WERI-Rb-1 (cell line): ENCODE measurements around the gene DLG4.

Experiments
- DNase-seq: peaks from one replicate; pipeline ENCODE4 v3.0.0-alpha.2; 2020
- H3K27ac ChIP-seq: fragments of 250-450 bp; sonication (Bioruptor Pico); 2 replicates; pipeline ENCODE4 v1.5.1; 2020; ENCODE audit warnings: mild to moderate bottlenecking, moderate library complexity
- H3K27me3 ChIP-seq: fragments of 250-450 bp; sonication (Bioruptor Pico); 2 replicates; pipeline ENCODE4 v1.5.1; 2021; ENCODE audit warnings: mild to moderate bottlenecking, low read depth, moderate library complexity; ENCODE audit not compliant: insufficient read depth, severe bottlenecking
- H3K36me3 ChIP-seq: fragments of 250-450 bp; sonication (Bioruptor Pico); 2 replicates; pipeline ENCODE4 v1.5.1; 2020; ENCODE audit warnings: mild to moderate bottlenecking, moderate library complexity
- H3K4me3 ChIP-seq: 2 replicates; pipeline ENCODE4 v1.5.1; 2011; ENCODE audit warnings: low read depth, mild to moderate bottlenecking, control low read depth, low read length
- H3K9me3 ChIP-seq: fragments of 250-450 bp; sonication (Bioruptor Pico); 2 replicates; pipeline ENCODE4 v1.5.1; 2021; ENCODE audit warnings: mild to moderate bottlenecking, moderate library complexity; ENCODE audit not compliant: severe bottlenecking
- CTCF ChIP-seq: IDR thresholded peaks from 2 replicates; pipeline ENCODE4 v1.5.1; 2011; ENCODE audit warnings: low read depth, mild to moderate bottlenecking, control low read depth, inconsistent platforms, low read length

DLG4 gene

DNA sequence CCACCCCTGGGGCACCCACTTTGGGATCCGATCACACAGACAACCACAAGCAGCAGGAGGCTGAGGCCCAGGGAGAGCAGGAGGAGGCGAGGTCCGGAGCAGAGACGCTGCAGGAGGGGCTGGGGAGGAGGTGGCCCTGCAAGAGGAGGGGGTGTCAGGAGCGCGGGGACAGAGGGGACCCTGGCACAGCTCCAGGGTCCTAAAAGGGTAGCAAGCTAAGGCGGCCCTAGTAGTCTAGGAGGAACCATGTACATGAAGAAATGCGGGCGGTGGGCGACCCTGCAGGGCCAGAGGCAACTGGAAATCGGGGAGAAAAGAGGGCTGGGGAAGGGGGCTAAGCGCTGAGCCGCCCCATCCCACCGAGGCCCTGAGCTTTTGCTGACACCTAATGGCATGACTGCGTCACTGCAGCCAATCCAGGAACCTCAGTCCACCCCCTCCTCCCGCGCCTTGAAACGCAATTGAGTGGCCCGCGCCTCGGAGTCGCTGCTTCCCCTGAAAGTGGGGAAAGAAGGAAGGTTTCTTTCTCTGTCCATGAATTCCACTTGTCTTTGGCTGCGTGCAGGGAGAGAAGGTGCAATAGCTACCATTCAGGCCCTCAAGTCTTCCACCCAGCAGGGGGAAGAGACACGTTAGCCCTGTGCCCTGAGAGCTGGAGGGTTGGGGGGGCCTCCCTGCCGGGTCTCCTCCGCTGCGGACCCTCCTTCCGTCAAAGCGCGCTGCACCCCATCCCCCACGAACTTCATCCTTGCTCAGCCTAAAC is 42.3 kb downstream of the DLG4 start:
- TF ChIP-seq CTCF: peak; percentile 93
- Histone ChIP-seq H3K4me3 (peak overlapping the region; percentile 57), H3K9me3 (no peaks in the 10 kb centered on the region), H3K27ac (peak overlapping the region; percentile 78), H3K27me3 (no peaks in the 10 kb centered on the region), H3K36me3 (peaks cover 4% of the 10 kb centered on the region)
- peak; percentile 82 for DNase-seq

- DNase-seq: no peak
- H3K4me3 ChIP-seq: peak overlapping the region; percentile 57
- peaks cover 3% of the 10 kb centered on the region for H3K36me3 ChIP-seq
- H3K27ac ChIP-seq: no peak overlapping the region
- H3K9me3 ChIP-seq: no peaks in the 10 kb centered on the region
- no peaks in the 10 kb centered on the region for H3K27me3 ChIP-seq
- TF ChIP-seq CTCF: no peak
Observed at GRCh38 chr17:7176841-7177190, 42.8 kb downstream of the DLG4 start.

- H3K9me3 ChIP-seq: no peaks in the 10 kb centered on the region
- H3K36me3 ChIP-seq: peaks cover 3% of the 10 kb centered on the region
- H3K4me3 ChIP-seq: no peak overlapping the region
- no peaks in the 10 kb centered on the region for H3K27me3 ChIP-seq
- DNase-seq: no peak
- H3K27ac ChIP-seq: no peak overlapping the region
- no peak for TF ChIP-seq CTCF
Observed at GRCh38 chr17:7176107-7176840, 43.4 kb downstream of the DLG4 start.

GRCh38 chr17:7175330-7175733 is 44.3 kb downstream of the DLG4 start:
- Histone ChIP-seq H3K27me3 (no peaks in the 10 kb centered on the region), H3K27ac (no peak overlapping the region)
- no peak for DNase-seq

DNA sequence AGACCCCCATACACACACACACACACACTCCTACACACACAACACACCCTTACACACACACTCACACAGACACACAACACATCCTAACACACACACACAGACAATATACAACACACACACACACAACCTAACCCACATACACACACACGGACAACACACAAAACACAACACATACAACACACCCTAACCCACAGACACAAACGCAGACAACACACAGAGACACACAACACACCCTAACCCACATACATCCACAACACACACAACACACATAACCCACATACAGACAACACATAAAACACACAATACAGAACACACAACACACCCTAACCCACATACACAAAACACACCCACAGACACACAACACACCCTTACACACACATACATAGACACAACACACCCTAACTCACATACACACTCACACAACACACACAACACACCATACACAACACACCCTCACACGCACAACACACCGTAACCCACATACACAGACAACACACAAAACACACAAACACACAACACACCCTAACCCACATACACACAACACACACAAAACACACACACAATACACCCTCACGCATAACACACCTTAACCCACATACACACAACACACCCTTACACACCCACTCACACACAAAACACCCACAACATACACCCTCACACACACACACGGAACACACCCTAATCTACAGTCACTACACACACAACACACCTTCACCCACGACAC is 44.9 kb downstream of the DLG4 start:
- Histone ChIP-seq H3K4me3 (no peak overlapping the region), H3K27ac (no peak overlapping the region), H3K27me3 (no peaks in the 10 kb centered on the region), H3K9me3 (no peaks in the 10 kb centered on the region), H3K36me3 (peaks cover 3% of the 10 kb centered on the region)
- DNase-seq: no peak
- no peak for TF ChIP-seq CTCF

More at GRCh38 chr17:7175330-7175733, 44.3 kb downstream of the DLG4 start:
- no peaks in the 10 kb centered on the region for H3K9me3 ChIP-seq
- H3K4me3 ChIP-seq: no peak overlapping the region
- TF ChIP-seq CTCF: no peak
- peaks cover 3% of the 10 kb centered on the region for H3K36me3 ChIP-seq
